Neural crest cell (in vitro differentiated cells): ENCODE results near the gene NBPF8. TPM values are rescaled to one million over a fixed set of nuclear protein-coding genes. Genes with fewer than 3 reads are reported as not detected.
"Not testable (repeated sequence)": the region's sequence is repeated elsewhere in the genome, so short reads cannot be mapped to it uniquely, and the experiment has no call there.

Source experiments
- DNase-seq: peaks from one replicate; pipeline ENCODE4 v3.0.0; 2021; ENCODE audit warnings: low read depth, mixed read lengths, low spot score
- H3K27ac Mint-ChIP-seq: one replicate; pipeline ENCODE4 v1.8.0; 2021; ENCODE audit warnings: mild to moderate bottlenecking, mixed read lengths; ENCODE audit not compliant: unreplicated experiment
- H3K27me3 Mint-ChIP-seq: 2 replicates; pipeline ENCODE4 v1.8.0; 2021; ENCODE audit warnings: low read depth, mild to moderate bottlenecking, mixed read lengths
- H3K36me3 Mint-ChIP-seq: 2 replicates; pipeline ENCODE4 v1.8.0; 2021; ENCODE audit warnings: low read depth, mild to moderate bottlenecking, mixed read lengths
- H3K4me1 Mint-ChIP-seq: 2 replicates; pipeline ENCODE4 v1.8.0; 2021; ENCODE audit warnings: mixed read lengths
- H3K4me3 Mint-ChIP-seq: one replicate; pipeline ENCODE4 v1.8.0; 2021; ENCODE audit warnings: mild to moderate bottlenecking, mixed read lengths
- H3K9me3 Mint-ChIP-seq: 2 replicates; pipeline ENCODE4 v1.8.0; 2021; ENCODE audit warnings: mixed read lengths
- total RNA-seq: library from RNA; stranded (reverse); gene quantifications from 2 replicates; pipeline ENCODE4 v1.2.1, GENCODE V29; 2021
- TF ChIP-seq, protein P1 (sequence below): fragments of 200-600 bp; sonication (generic); conservative IDR thresholded peaks from 2 replicates; pipeline ENCODE4 v1.5.0; 2021; ENCODE audit warnings: antibody characterized with exemption, mild to moderate bottlenecking

Gene NBPF8
- total RNA-seq, 1 donor from 2014 or later = 22.8 TPM

DNA sequence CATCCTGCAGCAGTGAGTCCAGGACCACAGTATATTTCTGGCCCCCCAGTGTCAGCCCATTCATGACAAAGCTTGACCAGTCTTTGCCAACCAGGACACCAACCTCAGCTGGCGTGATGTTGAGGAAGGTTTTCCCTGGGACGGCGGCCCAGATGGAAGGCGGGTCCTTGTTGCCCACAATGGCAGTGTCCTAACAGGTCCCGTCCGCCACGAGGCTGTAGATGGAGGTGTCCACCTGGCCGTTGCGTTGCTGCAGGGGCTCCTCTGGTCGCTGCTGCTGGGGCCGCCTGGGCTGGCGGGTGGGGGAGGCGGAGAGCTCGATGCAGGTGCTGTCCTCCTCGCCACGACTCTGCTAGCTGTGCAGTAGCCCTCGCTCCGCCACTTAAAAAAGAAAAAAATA, 19.0 kb downstream of the NBPF8 start:
- H3K9me3 Mint-ChIP-seq, H3K4me3 Mint-ChIP-seq, H3K4me1 Mint-ChIP-seq, H3K36me3 Mint-ChIP-seq, H3K27me3 Mint-ChIP-seq, DNase-seq, H3K27ac Mint-ChIP-seq: not testable (repeated sequence)

DNA sequence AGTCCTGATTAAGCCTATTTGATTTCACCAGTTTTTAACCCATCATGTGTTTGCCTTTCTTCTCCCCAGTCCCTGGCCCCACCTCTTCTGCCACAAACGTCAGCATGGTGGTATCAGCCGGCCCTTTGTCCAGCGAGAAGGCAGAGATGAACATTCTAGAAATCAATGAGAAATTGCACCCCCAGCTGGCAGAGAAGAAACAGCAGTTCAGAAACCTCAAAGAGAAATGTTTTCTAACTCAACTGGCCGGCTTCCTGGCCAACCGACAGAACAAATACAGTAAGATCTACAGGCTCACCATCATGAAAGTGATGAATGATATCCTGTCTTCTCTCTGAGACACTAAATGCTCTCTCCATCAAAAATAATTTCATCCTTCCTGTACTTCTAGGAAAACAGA, 34.3 kb downstream of the NBPF8 start:
- TF ChIP-seq, protein P1, sequence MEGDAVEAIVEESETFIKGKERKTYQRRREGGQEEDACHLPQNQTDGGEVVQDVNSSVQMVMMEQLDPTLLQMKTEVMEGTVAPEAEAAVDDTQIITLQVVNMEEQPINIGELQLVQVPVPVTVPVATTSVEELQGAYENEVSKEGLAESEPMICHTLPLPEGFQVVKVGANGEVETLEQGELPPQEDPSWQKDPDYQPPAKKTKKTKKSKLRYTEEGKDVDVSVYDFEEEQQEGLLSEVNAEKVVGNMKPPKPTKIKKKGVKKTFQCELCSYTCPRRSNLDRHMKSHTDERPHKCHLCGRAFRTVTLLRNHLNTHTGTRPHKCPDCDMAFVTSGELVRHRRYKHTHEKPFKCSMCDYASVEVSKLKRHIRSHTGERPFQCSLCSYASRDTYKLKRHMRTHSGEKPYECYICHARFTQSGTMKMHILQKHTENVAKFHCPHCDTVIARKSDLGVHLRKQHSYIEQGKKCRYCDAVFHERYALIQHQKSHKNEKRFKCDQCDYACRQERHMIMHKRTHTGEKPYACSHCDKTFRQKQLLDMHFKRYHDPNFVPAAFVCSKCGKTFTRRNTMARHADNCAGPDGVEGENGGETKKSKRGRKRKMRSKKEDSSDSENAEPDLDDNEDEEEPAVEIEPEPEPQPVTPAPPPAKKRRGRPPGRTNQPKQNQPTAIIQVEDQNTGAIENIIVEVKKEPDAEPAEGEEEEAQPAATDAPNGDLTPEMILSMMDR = peak; percentile 36
- not testable (repeated sequence) for H3K36me3 Mint-ChIP-seq, H3K4me1 Mint-ChIP-seq, H3K27me3 Mint-ChIP-seq, DNase-seq, H3K27ac Mint-ChIP-seq, H3K9me3 Mint-ChIP-seq, H3K4me3 Mint-ChIP-seq

Other genes starting within 250 kb of the NBPF8 start
- 18.9 and 19.1 TPM in 2 replicates for gene SEC22B, start 238.5 kb upstream of the NBPF8 start, total RNA-seq